EL (cell line): ENCODE measurements around the gene FCHSD2.

ENCODE experiments used
- DNase-seq: peaks from one replicate; pipeline ENCODE4 v3.0.0-alpha.2; 2016

Gene FCHSD2

DNA sequence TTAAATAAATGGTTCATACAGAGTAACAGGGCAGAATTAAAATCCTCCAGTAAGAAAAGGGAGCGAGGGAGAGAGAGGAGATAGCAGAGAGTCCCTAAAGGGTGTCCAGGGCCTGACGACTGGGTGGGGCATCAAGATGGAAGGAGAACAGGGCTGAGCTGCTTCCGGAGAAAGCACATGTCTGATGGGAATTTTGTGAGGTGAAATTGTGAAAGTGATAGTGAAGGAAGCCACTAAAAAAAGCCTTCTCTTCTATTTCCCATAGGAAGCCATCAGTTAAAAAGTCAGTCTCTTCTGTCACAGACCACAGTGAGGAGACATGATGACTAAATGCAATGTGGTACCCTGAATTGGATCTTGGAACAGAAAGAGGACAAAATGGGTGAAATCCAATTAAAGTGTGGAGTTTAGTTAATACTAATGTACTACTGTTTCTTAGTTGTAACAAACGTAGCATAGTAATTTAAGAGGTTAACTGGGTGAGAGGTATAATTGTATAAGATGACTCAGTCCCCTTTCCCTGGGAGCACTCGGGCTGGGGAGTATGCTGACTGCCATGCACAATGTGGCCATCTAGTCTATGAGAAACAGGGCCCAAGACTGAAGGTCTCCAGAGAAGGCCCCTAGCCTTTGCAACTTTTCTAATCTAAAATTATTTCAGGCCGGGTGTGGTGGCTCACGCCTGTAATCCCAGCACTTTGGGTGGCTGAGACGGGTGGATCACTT is 29.5 kb upstream of the FCHSD2 start:
- no peak for DNase-seq

DNA sequence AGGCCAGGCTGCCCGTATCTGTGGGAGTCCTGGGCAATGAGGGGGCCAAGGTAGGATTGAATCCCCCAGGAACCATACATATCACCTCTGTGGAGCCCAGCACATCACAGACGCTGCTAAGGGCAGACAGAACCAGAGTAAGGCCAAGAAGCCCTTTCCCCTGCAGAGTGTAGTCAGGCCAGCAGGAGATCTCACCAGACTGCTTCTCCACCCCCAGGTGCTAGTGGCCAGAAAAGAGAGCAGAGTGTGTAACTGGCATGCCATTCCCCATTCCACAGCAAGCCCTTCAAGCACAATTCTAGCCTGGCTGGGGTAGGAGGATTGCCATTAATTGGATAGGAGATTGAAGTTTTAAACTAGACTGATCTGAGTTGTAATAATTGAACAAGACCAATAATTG is 28.0 kb upstream of the FCHSD2 start:
- no peak for DNase-seq

DNA sequence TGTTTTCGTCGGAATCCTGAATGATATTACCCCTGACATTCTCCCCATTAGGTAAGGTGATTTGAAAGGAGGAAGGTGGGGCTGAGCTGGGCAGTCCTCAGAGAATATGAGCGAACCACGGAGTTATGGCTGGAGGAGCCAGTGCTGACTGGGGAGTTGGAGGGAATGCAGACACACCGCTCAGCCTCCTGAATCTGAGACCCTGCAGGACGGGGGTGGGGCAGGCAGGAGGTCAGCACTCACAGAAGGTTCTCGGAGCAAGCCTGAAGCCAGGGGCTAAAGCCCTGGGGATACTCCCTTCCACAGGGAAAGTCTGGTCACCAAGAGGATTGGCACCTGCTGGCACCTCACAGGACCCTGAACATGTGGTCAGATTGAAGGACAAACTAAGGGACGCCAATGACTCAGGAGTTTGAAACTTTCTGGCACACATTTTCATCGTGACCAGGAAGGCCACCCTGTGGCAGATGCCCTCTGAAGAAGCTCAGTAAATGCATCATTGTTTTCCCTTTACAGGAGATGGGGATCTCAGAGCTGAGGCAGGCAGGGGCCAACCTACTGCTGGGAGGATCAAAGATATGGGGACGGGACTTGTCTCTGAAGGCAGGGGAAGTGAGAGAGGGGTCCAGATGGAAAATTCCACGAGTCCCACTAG is 26.9 kb upstream of the FCHSD2 start:
- DNase-seq = no peak

DNA sequence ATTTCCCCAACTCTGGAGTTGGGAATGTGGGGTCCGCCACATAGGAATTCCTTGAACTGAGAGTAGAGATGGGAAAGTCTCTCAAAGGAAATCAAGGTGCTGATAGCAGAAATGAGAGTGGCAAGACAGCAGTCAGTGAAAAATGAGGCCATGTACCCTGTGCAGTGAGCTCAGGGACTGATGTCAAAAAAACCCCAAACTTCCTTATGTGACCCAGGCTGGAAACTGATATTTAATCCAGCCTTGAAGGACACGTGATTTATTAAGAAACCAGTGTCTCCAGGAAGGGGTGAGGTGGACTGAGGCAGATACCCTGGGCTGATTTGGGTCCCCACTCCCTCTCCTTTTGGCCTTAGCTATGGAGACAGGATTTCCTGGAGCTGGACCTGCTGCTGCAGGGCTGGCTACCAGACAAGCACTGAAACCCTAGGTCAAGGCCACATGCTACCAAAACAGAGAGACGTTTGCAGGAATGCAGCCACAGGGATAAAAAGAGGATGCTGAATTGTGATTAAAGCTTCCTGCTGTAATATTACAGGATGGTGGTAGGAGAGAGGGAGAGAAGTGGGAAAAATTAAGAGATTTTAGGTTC is 25.3 kb upstream of the FCHSD2 start:
- DNase-seq = no peak

DNA sequence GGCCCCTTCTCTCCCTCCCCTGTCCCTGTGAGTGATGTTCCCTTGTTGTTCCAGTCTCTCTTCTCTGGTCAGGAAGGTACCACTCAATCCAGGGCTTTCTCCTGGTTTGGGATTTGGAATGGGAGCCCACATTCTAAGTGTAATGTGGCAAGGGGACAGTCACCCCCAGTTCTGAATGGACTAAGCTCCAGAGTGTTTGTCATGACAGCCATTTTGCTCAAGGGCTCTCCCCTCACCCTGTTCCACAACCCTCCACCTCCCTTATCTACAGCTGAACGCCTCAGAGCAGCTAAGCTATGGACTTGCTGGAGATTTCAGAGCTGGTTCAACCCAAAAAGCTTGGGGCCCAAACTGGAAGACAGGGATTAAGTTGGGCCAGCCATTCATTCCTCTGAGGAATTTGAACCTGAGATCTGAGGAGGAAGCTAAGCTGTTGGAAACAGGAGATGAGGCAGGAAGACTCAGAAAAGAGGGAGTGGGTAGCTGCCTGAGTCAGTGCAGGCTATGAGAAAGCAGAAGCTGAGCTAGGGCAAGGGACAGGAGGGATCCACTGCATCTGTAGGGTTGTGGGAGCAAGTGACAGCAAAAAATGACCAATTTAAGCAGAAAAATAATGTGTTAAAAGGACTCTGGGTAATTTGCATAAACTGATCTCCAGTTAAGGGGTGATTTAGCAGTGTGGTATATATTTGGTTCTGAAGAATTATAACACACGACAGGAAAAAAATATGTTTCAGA is 22.9 kb upstream of the FCHSD2 start:
- no peak for DNase-seq

DNA sequence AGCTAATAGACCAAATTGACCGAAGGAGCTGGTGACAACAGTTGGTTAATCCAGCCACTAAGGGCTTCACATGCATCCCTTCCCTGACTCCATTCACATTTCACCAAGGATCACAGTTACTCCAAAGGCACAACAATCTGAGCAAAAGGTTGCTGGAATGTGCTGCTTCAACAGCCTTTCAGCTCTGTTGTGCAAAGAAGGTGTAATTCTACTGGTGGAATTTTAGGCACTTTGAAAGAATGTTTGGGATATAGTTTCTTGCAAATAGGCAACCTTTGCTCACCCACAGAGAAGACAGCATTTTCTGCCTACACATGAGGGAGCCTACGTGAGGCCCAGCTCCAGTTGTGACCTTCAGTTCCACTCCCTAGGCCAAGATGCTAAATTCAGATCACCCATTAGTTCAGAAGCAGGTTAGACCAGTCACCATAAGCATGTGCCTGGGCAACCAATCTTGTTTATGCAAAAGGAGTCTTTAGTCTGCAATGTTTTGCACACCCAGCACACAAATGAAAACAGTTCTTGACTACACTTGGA is 21.6 kb upstream of the FCHSD2 start:
- DNase-seq = no peak

DNA sequence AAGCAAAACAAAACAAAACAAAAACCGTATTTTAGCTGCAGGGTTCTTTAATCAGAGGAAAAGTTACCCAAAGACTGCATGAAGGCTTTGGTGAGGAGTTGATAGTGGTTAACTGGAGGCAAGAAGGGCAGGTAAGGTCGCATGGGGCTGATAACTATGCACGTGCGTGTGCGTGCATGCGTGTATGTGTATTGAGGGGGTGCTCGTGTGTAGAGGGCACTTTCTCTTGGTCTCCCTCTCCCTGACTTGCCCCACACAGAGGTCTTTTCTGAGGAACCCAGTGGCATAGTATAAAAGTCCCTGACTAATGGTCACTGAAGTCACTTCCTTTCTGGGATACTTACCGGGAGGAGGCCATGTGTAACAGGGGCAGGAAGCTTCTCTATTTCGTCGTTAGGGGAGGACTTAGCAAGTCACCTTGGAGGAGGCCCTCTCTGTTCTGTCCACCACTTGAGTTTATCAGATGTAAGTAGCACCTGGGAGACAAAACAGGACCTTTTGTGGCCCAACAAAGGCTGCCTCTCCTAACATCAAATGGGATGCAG is 20.1 kb upstream of the FCHSD2 start:
- DNase-seq = no peak

DNA sequence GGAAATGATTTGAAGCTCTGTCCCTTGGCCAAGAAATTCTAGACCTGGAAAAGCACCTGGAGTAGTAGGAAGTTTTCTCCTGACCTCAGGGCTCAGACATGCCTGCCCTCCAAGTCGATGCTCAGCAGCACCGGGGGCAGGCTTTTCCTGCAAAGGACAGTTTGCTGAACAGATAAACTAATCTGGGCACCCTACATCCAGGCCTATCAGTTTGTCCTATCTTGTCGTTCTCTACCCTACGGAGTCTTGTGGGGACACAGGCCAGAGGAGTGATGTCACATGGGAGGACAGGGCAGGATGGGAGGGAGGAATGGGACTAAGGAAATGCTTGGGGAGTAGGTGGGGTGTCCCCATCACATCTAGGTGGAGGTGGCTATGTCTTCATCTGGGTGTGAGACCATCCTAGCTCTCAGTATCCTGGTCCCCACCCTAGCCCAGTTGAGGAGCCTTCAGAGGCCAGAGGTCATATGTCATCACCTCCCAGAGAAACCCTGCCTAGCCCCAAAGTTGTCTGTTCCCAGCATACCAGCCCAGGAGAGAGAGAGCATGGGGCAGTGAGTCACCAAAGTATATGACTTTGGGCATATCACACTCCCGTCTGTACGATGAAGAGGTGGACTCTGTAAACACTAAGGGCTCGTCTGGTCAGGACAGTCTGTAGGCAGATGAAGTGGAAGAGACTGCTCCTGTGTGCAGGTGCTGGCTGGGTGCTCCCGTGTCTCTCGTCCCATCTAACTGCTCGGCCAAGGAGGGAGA is 18.1 kb upstream of the FCHSD2 start:
- DNase-seq = no peak

DNA sequence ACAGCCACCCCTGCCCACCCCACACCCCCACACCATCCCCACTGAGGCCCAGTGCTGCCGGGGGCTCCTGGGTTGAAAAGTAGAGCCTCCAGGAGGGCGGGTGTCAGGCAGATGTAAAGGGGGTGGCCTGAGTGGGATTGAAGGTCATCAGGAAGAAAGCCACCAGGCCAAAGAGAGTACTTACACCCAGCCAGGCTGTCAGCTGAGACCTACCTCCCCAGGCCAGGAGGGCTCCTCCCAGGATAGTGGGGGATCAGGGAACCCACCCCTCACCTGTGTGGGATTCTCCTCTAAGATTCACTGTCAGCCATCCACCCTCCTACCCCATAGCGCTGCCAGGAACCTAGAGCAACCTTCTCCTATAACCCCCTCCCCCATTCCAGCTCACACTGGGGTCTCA is 17.2 kb upstream of the FCHSD2 start:
- DNase-seq = no peak

DNA sequence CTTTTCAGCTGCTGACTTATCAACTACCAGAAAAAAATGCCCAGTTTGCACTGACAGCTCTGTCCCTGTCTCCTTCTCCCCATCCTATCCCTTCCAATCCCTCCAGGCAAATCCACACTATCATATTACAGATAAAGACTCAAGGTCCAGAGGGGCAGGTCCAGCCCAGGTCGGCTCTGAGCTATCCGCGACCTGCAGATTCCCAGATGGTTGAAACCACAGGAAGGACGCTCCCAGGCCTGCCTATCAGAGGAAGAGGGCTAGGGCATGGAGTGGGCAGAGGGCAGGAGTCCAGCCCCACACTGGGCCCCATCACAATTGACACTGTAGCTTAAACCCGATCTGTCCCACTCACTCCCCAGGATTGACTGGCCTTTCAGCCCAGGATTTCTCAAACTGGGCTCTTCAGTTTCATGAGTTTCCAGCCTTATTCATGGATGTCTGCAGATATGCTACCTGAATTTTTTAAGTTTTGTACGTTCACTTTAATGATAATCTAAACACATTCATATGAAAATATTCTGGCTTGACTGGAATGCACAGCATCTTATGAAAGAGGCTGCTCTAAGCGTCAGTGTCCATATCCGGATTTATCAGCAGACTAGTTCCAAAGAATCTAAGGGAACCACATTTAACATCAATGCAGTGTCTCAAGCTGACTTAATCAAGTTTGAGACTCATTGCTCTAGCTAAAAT is 16.4 kb upstream of the FCHSD2 start:
- DNase-seq = peak; percentile 53

DNA sequence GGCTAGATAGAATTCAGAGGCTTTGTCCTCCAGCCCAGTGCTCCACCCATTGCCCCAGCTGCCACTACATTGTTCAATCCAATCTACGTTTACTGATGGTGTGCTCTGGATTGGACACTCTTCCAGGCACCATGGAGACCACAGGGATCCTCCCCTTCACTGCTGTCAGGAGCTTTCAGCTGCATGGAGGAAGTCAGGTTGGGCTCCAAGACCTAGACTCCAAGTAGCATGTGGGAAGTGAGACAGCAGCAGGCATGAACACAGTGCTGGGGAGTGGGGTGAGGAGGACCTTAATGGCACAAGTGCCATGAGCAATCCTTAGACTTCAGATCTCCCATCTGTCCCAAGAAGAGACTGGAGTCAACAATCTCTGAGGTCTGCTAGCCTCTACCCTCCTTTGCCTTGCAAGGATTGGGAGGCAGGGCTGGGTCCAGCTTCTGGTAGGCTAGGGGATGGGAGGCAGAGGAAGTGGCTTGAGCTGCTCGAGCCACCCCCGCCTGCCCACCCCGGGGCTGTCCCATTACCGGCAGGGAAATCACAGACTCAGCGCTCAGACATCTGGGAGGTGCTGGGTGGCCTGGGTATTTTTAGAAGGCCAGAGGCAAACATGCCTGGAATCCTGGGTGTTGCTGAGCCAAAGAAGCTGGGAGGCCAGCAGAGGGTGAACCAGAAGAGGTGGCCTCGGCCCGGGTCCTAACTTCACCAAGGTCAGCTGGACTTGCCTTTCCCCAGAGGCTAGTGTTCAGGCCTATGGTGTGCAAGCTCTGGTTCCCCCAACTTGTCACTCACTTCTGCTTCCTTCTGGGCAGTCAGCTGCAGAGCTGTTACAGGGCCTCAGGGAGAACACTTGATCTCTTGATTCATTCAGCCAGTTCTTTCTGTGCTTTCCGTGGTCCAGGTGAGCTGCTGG is 15.2 kb upstream of the FCHSD2 start:
- DNase-seq = peak; percentile 93

DNA sequence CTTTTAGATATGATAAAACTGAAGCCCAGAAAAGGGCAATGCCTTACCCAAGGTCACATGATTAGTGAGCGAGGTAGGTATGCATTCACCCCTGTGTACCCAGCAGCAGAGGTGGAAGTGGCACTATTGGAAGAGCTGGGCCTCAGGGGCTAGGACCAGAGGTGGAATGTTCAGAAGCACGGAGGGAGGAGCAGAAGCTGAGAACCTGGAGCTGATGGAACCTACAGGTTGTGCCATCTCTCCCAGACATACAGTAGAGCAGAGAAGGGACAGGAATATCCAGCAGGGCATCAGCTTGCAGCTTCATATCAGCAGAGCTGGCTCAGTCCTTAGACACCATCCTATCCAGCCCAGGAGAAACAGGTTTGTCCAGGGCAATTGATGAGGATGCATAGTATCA is 14.6 kb upstream of the FCHSD2 start:
- DNase-seq = no peak

DNA sequence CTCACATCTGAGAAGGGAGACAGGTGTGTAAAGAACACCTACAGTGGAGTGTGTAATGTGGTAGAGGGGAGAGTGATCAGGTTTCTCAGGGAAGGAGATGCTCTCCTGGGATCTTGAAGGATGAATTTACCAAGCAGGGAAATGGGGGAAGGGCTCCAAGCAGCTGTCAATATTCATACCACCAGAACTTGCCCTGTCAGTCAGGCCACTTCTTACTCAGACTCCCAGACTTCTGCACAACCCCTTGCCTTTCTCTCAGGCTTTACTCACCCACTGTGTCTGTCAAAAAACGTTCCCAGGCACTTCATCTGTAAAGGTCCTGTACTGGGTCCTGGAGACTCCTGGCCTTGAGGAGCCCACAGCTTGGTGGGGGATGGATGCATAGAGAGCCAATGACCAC is 14.0 kb upstream of the FCHSD2 start:
- DNase-seq = no peak

DNA sequence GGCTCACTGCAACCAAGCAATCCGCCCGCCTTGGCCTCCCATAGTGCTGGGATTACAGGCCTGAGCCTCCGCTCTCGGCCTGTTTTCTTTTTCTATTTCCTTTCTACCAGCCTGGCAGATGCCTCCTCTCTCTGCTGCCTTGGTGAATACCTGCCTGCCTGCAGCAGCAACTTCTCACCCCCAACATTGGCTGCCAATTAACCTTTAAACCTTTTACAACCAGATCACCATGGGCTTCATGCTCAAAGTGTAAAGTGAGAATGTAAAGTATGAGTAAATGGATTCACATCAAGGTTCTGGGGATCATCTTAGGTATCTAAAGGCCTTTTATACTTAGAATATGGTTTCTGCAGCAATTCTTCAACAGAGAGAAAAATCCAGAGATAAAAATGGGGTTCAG is 13.0 kb upstream of the FCHSD2 start:
- DNase-seq = no peak

DNA sequence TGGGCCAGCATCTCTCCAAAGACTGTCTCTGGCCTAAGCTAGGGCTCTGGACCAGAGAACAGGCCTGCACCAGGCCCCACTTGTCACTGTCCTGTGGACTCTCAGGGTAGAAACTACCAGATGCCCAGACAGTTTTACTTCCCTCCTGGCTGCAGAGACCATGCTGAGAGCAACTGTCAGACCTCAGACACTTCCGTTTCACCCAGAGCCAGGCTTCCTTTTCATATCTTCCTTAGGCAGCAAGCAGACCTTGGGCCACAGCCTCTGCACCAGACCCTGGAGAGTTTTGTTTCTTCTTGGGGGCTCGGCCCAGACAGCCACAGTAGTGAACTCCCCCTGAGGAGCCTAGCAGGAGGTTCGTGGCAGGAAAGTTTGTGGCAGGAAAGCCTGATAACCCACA is 12.1 kb upstream of the FCHSD2 start:
- no peak for DNase-seq

DNA sequence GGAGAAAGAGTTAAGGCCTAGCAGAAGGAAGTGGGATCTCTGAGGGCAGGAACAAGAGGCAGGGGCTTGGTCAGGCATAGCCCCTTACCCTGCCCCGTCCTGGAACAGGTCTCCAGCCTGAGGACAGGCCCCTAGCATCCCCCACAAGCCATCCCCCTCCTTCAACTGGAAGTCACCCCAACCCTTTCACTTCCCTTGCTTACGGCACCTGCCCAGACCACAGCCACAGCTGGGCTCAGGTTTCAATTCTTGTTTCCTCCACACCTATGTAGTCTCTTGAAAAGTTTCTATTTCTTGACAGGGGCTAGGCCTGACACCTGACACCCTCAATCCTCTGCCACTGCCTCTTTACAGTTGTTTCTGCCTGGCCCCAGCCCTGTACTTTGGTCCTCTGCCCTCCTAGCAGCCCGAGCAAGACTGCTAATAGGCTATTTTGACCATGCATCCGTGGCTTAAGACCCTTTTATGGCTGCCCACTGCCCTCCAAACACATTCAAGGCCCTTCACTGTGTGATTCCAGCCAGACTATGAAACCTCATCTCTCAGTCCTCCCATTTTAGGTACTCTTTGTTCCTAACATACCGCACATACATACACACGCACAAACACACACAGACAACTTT is 10.9 kb upstream of the FCHSD2 start:
- DNase-seq = no peak

DNA sequence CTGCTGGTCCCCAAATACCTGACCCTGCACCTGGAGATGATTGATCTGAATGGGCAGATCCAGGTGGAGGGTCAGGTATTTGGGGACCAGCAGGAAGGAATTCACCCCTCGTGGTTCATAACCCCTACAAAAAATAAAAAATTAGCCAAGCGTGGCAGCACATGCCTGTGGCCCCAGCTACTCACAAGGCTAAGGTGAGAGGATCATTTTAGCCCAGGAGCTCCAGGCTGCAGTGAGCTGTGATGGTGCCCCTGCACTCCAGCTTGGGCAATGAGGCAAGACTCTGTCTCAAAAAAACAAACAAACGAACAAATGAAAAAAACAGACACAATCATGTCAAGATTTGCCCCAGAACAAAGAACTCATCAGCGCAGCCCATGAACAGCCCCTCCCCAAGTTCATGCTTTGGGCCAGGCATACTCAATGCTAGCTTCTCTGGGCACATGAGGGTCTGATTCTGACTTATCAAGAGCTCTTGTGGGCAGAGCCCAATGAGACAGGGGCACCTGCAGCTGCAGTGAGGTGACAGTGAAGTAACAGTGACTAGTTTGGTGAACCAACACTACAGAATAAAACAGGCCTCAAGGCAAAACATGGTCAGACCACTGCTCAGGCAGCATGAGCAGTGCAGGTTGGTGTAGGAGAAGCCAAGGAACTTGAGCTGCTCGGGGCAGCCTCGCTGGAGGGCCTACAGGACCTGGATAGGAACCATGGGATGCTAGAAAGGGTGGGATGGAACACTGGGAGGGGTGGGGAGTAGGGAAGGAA is 10.2 kb upstream of the FCHSD2 start:
- DNase-seq = no peak

DNA sequence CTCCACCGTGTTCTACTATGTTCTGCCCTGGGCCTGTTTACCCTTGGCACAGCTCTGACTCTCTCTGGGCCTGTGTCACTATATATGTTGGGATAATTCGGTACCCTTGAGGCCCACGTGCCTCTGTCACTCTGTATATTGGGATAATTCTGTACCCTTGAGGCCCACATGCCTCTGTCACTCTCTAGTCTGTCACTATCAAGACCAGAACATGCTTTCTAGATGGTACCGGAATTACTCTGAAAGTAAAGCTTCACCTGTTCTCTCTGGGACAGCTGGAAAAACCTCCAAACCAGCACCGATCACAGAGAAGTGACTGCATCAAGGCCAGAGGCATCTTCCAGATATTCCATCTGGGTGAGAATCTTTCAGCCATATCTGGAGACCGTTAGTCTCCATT is 9.3 kb upstream of the FCHSD2 start:
- DNase-seq = no peak

DNA sequence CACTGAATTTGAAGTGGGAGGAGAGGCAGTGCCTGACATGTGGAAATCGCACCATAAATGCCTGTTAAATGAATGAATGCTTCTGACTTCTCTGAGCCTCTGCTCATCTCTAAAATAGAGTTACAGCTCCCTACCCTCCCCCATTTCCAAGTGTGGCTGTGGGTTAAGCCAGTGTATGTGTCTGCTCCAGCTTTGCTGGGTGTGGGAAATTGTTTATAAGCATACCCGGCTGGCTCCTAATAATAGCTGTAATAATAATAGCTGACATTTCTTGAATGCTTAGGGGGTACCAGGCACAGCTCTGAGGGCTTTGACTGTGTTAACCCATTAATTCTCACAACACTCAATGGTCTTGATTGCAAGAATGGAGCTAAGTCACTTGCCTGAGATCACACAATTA is 7.0 kb upstream of the FCHSD2 start:
- DNase-seq = no peak
